Neural progenitor cell (in vitro differentiated cells): ENCODE data around the gene S100A6.

Experiments
- CTCF ChIP-seq: fragments of 200-600 bp; sonication (generic); IDR thresholded peaks from 2 replicates; pipeline ENCODE4 v1.5.1; 2017; ENCODE audit warnings: antibody characterized with exemption, mild to moderate bottlenecking
- EZH2 ChIP-seq: fragments of 200-600 bp; sonication (generic); IDR thresholded peaks from 2 replicates; pipeline ENCODE4 v1.6.1; 2017; ENCODE audit warnings: antibody characterized with exemption, mild to moderate bottlenecking, moderate library complexity
- EZH2phosphoT487 ChIP-seq: fragments of 200-600 bp; sonication (generic); IDR thresholded peaks from 2 replicates; pipeline ENCODE4 v1.6.1; 2017; ENCODE audit warnings: antibody characterized with exemption

- TF ChIP-seq CTCF = no peak
- no peak for TF ChIP-seq EZH2phosphoT487
- TF ChIP-seq EZH2 = no peak
Observed at GRCh38 chr1:153585006-153585405, 49.2 kb upstream of the S100A6 start.
